Ishikawa (cell line): Measurements from ENCODE around the gene FSTL4.

ENCODE experiments used
- FOXM1 ChIP-seq: IDR thresholded peaks from 2 replicates; pipeline ENCODE4 v1.6.1; 2012; ENCODE audit warnings: low read depth, borderline replicate concordance
- MAX ChIP-seq: IDR thresholded peaks from 2 replicates; pipeline ENCODE4 v1.6.1; 2012
- NFIC ChIP-seq: IDR thresholded peaks from 2 replicates; pipeline ENCODE4 v1.6.1; 2012
- TAF1 ChIP-seq: IDR thresholded peaks from 2 replicates; pipeline ENCODE4 v1.6.1; 2012; ENCODE audit warnings: low read depth, mild to moderate bottlenecking
- TEAD4 ChIP-seq: IDR thresholded peaks from 2 replicates; pipeline ENCODE4 v1.6.1; 2012
- YY1 ChIP-seq: IDR thresholded peaks from 2 replicates; pipeline ENCODE4 v1.6.1; 2012; ENCODE audit warnings: low read depth

GRCh38 chr5:133489632-133490031 lies 122.7 kb downstream of the FSTL4 start:
- TF ChIP-seq TEAD4 (no peak), YY1 (no peak), NFIC (no peak), FOXM1 (no peak), MAX (no peak), TAF1 (no peak)
